Measurements from ENCODE around the gene PLCD1. TPM values are rescaled to one million over a fixed set of nuclear protein-coding genes. Genes with fewer than 3 reads are reported as not detected.
A peak's percentile ranks its signal among the peaks of the same experiment; 100 is the strongest.

Gene PLCD1
- total and polyA plus RNA-seq, 2 experiments from 2014 or later = 16.0 to 24.4 TPM

GRCh38 chr3:38049358-38050126 lies 20.1 kb upstream of the PLCD1 start:
- H3K9me3 Mint-ChIP-seq = peaks cover 25% of the 10 kb centered on the region
- no peaks in the 10 kb centered on the region for H3K79me2 ChIP-seq (replicated peaks; ENCODE audit: insufficient read depth)
- no peak overlapping the region for H3K4me2 ChIP-seq
- no peak overlapping the region for H3K27ac Mint-ChIP-seq
- DNase-seq (ENCODE audit: low spot score) (no peak), ATAC-seq (no peak)
- no peaks in the 10 kb centered on the region; the same call in 1 of the 2 replicates for H3K36me3 ChIP-seq (ENCODE audit: insufficient read depth)
- no peaks in the 10 kb centered on the region; the same call in 2 of the 3 replicates for H3K4me1 Mint-ChIP-seq
- no peak overlapping the region for H3K27ac ChIP-seq (ENCODE audit: low read depth)
- H3K36me3 Mint-ChIP-seq (ENCODE audit: low read depth) = peaks cover 11% of the 10 kb centered on the region; the same call in 2 of the 3 replicates
- peak overlapping the region; percentile 63; the same call in 1 of the 2 replicates for H2AFZ ChIP-seq
- no peaks in the 10 kb centered on the region for H3K27me3 ChIP-seq (ENCODE audit: insufficient read depth)
- peaks cover 2% of the 10 kb centered on the region for H3K27me3 Mint-ChIP-seq (ENCODE audit: insufficient read depth, low read depth, poor library complexity)
- no peak overlapping the region for H3K4me3 Mint-ChIP-seq
- TF ChIP-seq, protein P1, sequence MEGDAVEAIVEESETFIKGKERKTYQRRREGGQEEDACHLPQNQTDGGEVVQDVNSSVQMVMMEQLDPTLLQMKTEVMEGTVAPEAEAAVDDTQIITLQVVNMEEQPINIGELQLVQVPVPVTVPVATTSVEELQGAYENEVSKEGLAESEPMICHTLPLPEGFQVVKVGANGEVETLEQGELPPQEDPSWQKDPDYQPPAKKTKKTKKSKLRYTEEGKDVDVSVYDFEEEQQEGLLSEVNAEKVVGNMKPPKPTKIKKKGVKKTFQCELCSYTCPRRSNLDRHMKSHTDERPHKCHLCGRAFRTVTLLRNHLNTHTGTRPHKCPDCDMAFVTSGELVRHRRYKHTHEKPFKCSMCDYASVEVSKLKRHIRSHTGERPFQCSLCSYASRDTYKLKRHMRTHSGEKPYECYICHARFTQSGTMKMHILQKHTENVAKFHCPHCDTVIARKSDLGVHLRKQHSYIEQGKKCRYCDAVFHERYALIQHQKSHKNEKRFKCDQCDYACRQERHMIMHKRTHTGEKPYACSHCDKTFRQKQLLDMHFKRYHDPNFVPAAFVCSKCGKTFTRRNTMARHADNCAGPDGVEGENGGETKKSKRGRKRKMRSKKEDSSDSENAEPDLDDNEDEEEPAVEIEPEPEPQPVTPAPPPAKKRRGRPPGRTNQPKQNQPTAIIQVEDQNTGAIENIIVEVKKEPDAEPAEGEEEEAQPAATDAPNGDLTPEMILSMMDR (conservative IDR thresholded peaks at IDR 0.05; ENCODE audit: low read depth in 2 of 2) = no peak
- TF ChIP-seq JUNB (IDR thresholded peaks at IDR 0.05; ENCODE audit: unreplicated experiment) = no peak
- no peak for TF ChIP-seq ETS1 (IDR thresholded peaks at IDR 0.05)
- no peak for TF ChIP-seq STAT1 (IDR thresholded peaks at IDR 0.05; ENCODE audit: unreplicated experiment)
- no peak for TF ChIP-seq NANOG (IDR thresholded peaks at IDR 0.05; ENCODE audit: borderline replicate concordance)
- TF ChIP-seq POLR2AphosphoS5 (IDR thresholded peaks at IDR 0.05; ENCODE audit: low read depth) = no peak
- TF ChIP-seq ZNF331 (CRISPR knock-in tag; IDR thresholded peaks at IDR 0.05; ENCODE audit: low read depth) = no peak
- TF ChIP-seq CREB1 (CRISPR knock-in tag; IDR thresholded peaks at IDR 0.05; ENCODE audit: low read depth) = no peak
- no peak for TF ChIP-seq EZH2 (IDR thresholded peaks at IDR 0.05; ENCODE audit: low read depth, unreplicated experiment)
- H4K20me1 ChIP-seq (replicated peaks; ENCODE audit: insufficient read depth) = no peaks in the 10 kb centered on the region
- H3K9me2 ChIP-seq (ENCODE audit: insufficient read depth) = no peaks in the 10 kb centered on the region
- H3K4me3 ChIP-seq = no peak overlapping the region
- no peaks in the 10 kb centered on the region for H3F3A ChIP-seq (replicated peaks; ENCODE audit: low read depth)
- H3K4me1 ChIP-seq (ENCODE audit: insufficient read depth) = no peaks in the 10 kb centered on the region

DNA sequence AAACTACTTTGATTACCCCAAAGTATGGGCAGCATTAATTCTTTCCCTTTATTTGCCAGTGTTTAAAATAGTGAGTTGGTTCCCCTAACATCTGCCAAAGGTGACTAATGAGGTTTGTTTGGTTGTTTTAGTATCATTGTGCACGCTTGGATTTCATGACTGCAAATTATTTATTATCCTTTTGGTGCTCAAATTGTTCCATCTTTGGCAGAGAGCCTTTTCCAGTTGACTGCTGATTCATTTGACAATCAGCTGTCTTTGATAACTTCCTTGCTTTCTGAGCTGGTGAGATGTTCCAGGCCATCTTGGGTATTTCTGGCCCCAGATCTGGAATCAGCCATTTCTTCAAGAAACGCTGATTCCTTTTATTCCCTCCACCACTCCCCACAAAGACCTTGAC lies 18.5 kb upstream of the PLCD1 start:
- Mint-ChIP-seq H3K4me1 (no peaks in the 10 kb centered on the region; the same call in 2 of the 3 replicates), H3K27ac (no peak overlapping the region), H3K27me3 (ENCODE audit: insufficient read depth, low read depth, poor library complexity) (no peaks in the 10 kb centered on the region), H3K36me3 (ENCODE audit: low read depth) (peaks cover 8% of the 10 kb centered on the region; the same call in 2 of the 3 replicates), H3K4me3 (no peak overlapping the region), H3K9me3 (peaks cover 19% of the 10 kb centered on the region)
- ATAC-seq = no peak
- no peak for TF ChIP-seq EZH2 (IDR thresholded peaks at IDR 0.05; ENCODE audit: low read depth, unreplicated experiment)
- no peak for TF ChIP-seq POLR2AphosphoS5 (IDR thresholded peaks at IDR 0.05; ENCODE audit: low read depth)
- no peak for TF ChIP-seq ETS1 (IDR thresholded peaks at IDR 0.05)
- no peak for TF ChIP-seq EZH2phosphoT487 (IDR thresholded peaks at IDR 0.05; ENCODE audit: unreplicated experiment)
- TF ChIP-seq ZNF114 (CRISPR knock-in tag; IDR thresholded peaks at IDR 0.05) = no peak
- no peak for DNase-seq (ENCODE audit: low spot score)
- no peaks in the 10 kb centered on the region for H3K79me2 ChIP-seq (replicated peaks; ENCODE audit: insufficient read depth)
- no peak overlapping the region for H3K27ac ChIP-seq (ENCODE audit: low read depth)
- H3K4me3 ChIP-seq = no peak overlapping the region
- H3K9me2 ChIP-seq (ENCODE audit: insufficient read depth) = no peaks in the 10 kb centered on the region
- H3K4me2 ChIP-seq = no peak overlapping the region
- H2AFZ ChIP-seq = no peak overlapping the region
- H4K20me1 ChIP-seq (replicated peaks; ENCODE audit: insufficient read depth) = no peaks in the 10 kb centered on the region
- H3K36me3 ChIP-seq (ENCODE audit: insufficient read depth) = no peaks in the 10 kb centered on the region; the same call in 1 of the 2 replicates
- H3K27me3 ChIP-seq (ENCODE audit: insufficient read depth) = no peaks in the 10 kb centered on the region
- H3F3A ChIP-seq (replicated peaks; ENCODE audit: low read depth) = no peaks in the 10 kb centered on the region
- no peaks in the 10 kb centered on the region for H3K4me1 ChIP-seq (ENCODE audit: insufficient read depth)
